GM23338 (cell line): ENCODE data around the gene ZNF782. TPM values are rescaled to one million over a fixed set of nuclear protein-coding genes. Genes with fewer than 3 reads are reported as not detected.

ENCODE experiments used
- ATAC-seq: fragments of 200-7000 bp; cut with Tn5 transposase; 3 replicates; pipeline ENCODE4 v1.9.1; 2020
- DNase-seq: peaks from one replicate; pipeline ENCODE4 v3.0.0-alpha.2; 2015; ENCODE audit warnings: low spot score
- H2AFZ ChIP-seq: fragments of 200-600 bp; sonication (generic); 2 replicates; pipeline ENCODE4 v1.8.0; 2016; ENCODE audit warnings: antibody characterized with exemption, mild to moderate bottlenecking, moderate library complexity
- H3F3A ChIP-seq: fragments of 200-600 bp; sonication (generic); replicated peaks from 2 replicates; pipeline ENCODE4 v1.8.0; 2017; ENCODE audit warnings: antibody characterized with exemption, mixed run types, low read depth
- H3K27ac ChIP-seq: fragments of 200-600 bp; sonication (generic); 2 replicates; pipeline ENCODE4 v1.6.1; 2016; ENCODE audit warnings: low read depth
- H3K27me3 ChIP-seq: fragments of 200-600 bp; sonication (generic); 2 replicates; pipeline ENCODE4 v1.8.0; 2016; ENCODE audit warnings: mild to moderate bottlenecking, mixed run types, moderate library complexity; ENCODE audit not compliant: insufficient read depth
- H3K36me3 ChIP-seq: fragments of 200-600 bp; sonication (generic); 2 replicates; pipeline ENCODE4 v1.8.0; 2016; ENCODE audit warnings: mild to moderate bottlenecking; ENCODE audit not compliant: insufficient read depth
- H3K4me1 ChIP-seq: fragments of 200-600 bp; sonication (generic); 2 replicates; pipeline ENCODE4 v1.8.0; 2016; ENCODE audit warnings: mild to moderate bottlenecking, moderate library complexity; ENCODE audit not compliant: insufficient read depth
- H3K4me2 ChIP-seq: fragments of 200-600 bp; sonication (generic); 2 replicates; pipeline ENCODE4 v1.7.1; 2017; ENCODE audit warnings: mixed run types
- H3K4me3 ChIP-seq: fragments of 200-600 bp; sonication (generic); 2 replicates; pipeline ENCODE4 v1.6.1; 2016; ENCODE audit warnings: mixed run types
- H3K79me2 ChIP-seq: fragments of 200-600 bp; sonication (generic); replicated peaks from 2 replicates; pipeline ENCODE4 v1.8.0; 2017; ENCODE audit warnings: mild to moderate bottlenecking; ENCODE audit not compliant: insufficient read depth
- H3K9me2 ChIP-seq: fragments of 200-600 bp; sonication (generic); 2 replicates; pipeline ENCODE4 v1.8.0; 2017; ENCODE audit not compliant: insufficient read depth
- H4K20me1 ChIP-seq: fragments of 200-600 bp; sonication (generic); replicated peaks from 2 replicates; pipeline ENCODE4 v1.8.0; 2017; ENCODE audit warnings: mild to moderate bottlenecking; ENCODE audit not compliant: insufficient read depth
- H3K27ac Mint-ChIP-seq: 2 replicates; pipeline ENCODE4 v1.8.0; 2020; ENCODE audit warnings: inconsistent platforms, mild to moderate bottlenecking, moderate library complexity, mixed read lengths
- H3K27me3 Mint-ChIP-seq: 3 replicates; pipeline ENCODE4 v1.8.0; 2022; ENCODE audit warnings: low read depth, mild to moderate bottlenecking, moderate library complexity, mixed read lengths, inconsistent platforms; ENCODE audit not compliant: insufficient read depth, poor library complexity
- H3K36me3 Mint-ChIP-seq: 3 replicates; pipeline ENCODE4 v1.8.0; 2021; ENCODE audit warnings: low read depth, mild to moderate bottlenecking, inconsistent platforms, moderate library complexity, mixed read lengths
- H3K4me1 Mint-ChIP-seq: 3 replicates; pipeline ENCODE4 v1.8.0; 2020; ENCODE audit warnings: mild to moderate bottlenecking, inconsistent platforms, mixed read lengths
- H3K4me3 Mint-ChIP-seq: 3 replicates; pipeline ENCODE4 v1.8.0; 2021; ENCODE audit warnings: moderate library complexity, mild to moderate bottlenecking, inconsistent platforms, mixed read lengths
- H3K9me3 Mint-ChIP-seq: 3 replicates; pipeline ENCODE4 v1.8.0; 2020; ENCODE audit warnings: moderate library complexity, mild to moderate bottlenecking, inconsistent platforms, mixed read lengths
- CREB1 ChIP-seq: fragments of 250-450 bp; sonication (Bioruptor Pico); IDR thresholded peaks from 2 replicates; pipeline ENCODE4 v1.5.0; 2020; ENCODE audit warnings: low read depth, mild to moderate bottlenecking, moderate library complexity
- EZH2 ChIP-seq: fragments of 200-600 bp; sonication (generic); IDR thresholded peaks from one replicate; pipeline ENCODE4 v1.8.0; 2017; ENCODE audit warnings: antibody characterized with exemption, mild to moderate bottlenecking, low read depth; ENCODE audit not compliant: unreplicated experiment
- EZH2phosphoT487 ChIP-seq: fragments of 200-600 bp; sonication (generic); IDR thresholded peaks from one replicate; pipeline ENCODE4 v1.8.1; 2018; ENCODE audit warnings: antibody characterized with exemption; ENCODE audit not compliant: unreplicated experiment
- NANOG ChIP-seq: IDR thresholded peaks from 2 replicates; pipeline ENCODE4 v1.6.1; 2016; ENCODE audit warnings: antibody characterized with exemption, borderline replicate concordance
- POLR2AphosphoS5 ChIP-seq: IDR thresholded peaks from 2 replicates; pipeline ENCODE4 v1.6.1; 2016; ENCODE audit warnings: antibody characterized with exemption, low read depth
- ZNF114 ChIP-seq: fragments of 250-450 bp; sonication (Bioruptor Pico); IDR thresholded peaks from 2 replicates; pipeline ENCODE4 v1.5.0; 2020; ENCODE audit warnings: mild to moderate bottlenecking, moderate library complexity
- ZNF331 ChIP-seq: fragments of 250-450 bp; sonication (Bioruptor Pico); IDR thresholded peaks from 2 replicates; pipeline ENCODE4 v1.5.0; 2020; ENCODE audit warnings: low read depth, mild to moderate bottlenecking, moderate library complexity
- polyA plus RNA-seq: library from polyadenylated mRNA; unstranded; fragments of >200 nt; fragmentation: Nextera tagmentation; extraction: Ambion mirVana; gene quantifications from 2 replicates; pipeline ENCODE4 v1.2.1, GENCODE V29; 2016
- total RNA-seq: library from RNA; depleted of rRNA; stranded (reverse); fragments of >200 nt; shearing (Covaris generic); gene quantifications from 2 replicates; pipeline ENCODE4 v1.2.3, GENCODE V29; 2014
- TF ChIP-seq, protein P1 (sequence below), 2 experiments: fragments of 200-600 bp in 1 of 2; sonication (generic) in 1 of 2; conservative IDR thresholded peaks; 2 replicates each; pipeline versions ENCODE4 v1.5.1 to v1.6.1; 2016 to 2017; ENCODE audit warnings: antibody characterized with exemption in 2 of 2, low read depth in 2 of 2, mild to moderate bottlenecking in 2 of 2, moderate library complexity in 1 of 2
- TF ChIP-seq, protein P2 (sequence below): IDR thresholded peaks from one replicate; pipeline ENCODE4 v1.6.1; 2018; ENCODE audit warnings: antibody characterized with exemption; ENCODE audit not compliant: unreplicated experiment
- TF ChIP-seq, protein P3 (sequence below): fragments of 250-450 bp; sonication (Bioruptor Pico); IDR thresholded peaks from 2 replicates; pipeline ENCODE4 v1.5.0; 2020; ENCODE audit warnings: mild to moderate bottlenecking, moderate library complexity

Gene ZNF782
- total and polyA plus RNA-seq, 2 experiments from 2014 or later: 2.1 to 5.0 TPM

DNA sequence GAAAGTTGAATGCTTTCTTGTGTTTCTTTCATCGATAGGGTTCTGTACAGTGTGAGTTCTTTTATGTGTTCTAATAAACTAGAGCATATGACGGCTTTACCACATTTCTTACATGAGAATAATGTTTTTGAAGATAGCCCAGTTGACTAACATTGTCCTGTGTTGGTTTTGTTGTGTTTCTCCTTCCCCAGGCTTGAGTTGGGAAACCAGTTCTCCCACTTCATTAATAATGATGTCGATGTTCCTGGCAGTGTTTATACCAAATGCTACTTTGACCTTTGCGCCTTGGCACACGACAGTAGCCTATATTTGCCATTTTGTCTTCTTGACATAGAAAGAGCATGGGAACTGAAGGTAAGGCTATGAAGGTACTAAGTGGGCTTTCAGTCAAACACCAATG is 14.4 kb upstream of the ZNF782 start (continued):
- TF ChIP-seq ZNF114 (CRISPR knock-in tag): no peak
- no peak for TF ChIP-seq NANOG
- no peak for TF ChIP-seq EZH2
- TF ChIP-seq, protein P1, sequence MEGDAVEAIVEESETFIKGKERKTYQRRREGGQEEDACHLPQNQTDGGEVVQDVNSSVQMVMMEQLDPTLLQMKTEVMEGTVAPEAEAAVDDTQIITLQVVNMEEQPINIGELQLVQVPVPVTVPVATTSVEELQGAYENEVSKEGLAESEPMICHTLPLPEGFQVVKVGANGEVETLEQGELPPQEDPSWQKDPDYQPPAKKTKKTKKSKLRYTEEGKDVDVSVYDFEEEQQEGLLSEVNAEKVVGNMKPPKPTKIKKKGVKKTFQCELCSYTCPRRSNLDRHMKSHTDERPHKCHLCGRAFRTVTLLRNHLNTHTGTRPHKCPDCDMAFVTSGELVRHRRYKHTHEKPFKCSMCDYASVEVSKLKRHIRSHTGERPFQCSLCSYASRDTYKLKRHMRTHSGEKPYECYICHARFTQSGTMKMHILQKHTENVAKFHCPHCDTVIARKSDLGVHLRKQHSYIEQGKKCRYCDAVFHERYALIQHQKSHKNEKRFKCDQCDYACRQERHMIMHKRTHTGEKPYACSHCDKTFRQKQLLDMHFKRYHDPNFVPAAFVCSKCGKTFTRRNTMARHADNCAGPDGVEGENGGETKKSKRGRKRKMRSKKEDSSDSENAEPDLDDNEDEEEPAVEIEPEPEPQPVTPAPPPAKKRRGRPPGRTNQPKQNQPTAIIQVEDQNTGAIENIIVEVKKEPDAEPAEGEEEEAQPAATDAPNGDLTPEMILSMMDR (conservative IDR thresholded peaks at IDR 0.05; ENCODE audit: low read depth in 2 of 2): no peak
- no peak for TF ChIP-seq CREB1 (CRISPR knock-in tag)
- TF ChIP-seq ZNF331 (CRISPR knock-in tag): no peak

DNA sequence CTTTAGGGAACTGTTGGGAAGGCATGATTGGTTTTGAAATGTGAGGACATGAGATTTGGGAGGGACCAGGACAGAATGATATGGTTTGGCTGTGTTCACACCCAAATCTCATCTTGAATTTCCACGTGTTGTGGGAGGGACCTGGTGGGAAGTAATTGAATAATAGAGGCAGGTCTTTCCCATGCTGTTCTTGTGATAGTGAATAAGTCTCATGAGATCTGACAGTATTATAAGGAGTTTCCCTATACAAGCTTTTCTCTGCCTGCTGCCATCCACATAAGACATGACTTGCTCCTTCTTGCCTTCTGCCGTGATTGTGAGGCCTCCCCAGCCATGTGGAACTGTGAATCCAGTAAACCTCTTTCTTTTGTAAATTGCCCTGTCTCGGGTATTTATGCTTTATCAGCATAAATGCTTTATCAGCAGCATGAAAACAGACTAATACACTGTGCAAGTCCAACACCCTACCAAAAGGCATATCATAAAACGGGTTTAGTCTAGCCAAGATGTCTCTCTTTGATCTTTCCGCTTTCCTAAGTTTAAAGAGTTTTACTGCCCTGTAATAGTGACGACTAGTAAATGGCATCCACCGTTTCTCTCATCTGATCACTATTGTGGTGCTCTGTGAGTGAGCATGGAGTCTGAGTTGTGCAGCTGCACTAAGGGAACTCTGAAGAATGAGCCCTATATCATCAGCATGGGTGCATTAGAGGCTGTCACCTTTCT is 12.9 kb upstream of the ZNF782 start:
- H3K27ac ChIP-seq: no peak overlapping the region
- TF ChIP-seq EZH2 (no peak), POLR2AphosphoS5 (no peak), NANOG (no peak), EZH2phosphoT487 (no peak)
- TF ChIP-seq, protein P2, sequence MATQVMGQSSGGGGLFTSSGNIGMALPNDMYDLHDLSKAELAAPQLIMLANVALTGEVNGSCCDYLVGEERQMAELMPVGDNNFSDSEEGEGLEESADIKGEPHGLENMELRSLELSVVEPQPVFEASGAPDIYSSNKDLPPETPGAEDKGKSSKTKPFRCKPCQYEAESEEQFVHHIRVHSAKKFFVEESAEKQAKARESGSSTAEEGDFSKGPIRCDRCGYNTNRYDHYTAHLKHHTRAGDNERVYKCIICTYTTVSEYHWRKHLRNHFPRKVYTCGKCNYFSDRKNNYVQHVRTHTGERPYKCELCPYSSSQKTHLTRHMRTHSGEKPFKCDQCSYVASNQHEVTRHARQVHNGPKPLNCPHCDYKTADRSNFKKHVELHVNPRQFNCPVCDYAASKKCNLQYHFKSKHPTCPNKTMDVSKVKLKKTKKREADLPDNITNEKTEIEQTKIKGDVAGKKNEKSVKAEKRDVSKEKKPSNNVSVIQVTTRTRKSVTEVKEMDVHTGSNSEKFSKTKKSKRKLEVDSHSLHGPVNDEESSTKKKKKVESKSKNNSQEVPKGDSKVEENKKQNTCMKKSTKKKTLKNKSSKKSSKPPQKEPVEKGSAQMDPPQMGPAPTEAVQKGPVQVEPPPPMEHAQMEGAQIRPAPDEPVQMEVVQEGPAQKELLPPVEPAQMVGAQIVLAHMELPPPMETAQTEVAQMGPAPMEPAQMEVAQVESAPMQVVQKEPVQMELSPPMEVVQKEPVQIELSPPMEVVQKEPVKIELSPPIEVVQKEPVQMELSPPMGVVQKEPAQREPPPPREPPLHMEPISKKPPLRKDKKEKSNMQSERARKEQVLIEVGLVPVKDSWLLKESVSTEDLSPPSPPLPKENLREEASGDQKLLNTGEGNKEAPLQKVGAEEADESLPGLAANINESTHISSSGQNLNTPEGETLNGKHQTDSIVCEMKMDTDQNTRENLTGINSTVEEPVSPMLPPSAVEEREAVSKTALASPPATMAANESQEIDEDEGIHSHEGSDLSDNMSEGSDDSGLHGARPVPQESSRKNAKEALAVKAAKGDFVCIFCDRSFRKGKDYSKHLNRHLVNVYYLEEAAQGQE: no peak
- TF ChIP-seq, protein P3, sequence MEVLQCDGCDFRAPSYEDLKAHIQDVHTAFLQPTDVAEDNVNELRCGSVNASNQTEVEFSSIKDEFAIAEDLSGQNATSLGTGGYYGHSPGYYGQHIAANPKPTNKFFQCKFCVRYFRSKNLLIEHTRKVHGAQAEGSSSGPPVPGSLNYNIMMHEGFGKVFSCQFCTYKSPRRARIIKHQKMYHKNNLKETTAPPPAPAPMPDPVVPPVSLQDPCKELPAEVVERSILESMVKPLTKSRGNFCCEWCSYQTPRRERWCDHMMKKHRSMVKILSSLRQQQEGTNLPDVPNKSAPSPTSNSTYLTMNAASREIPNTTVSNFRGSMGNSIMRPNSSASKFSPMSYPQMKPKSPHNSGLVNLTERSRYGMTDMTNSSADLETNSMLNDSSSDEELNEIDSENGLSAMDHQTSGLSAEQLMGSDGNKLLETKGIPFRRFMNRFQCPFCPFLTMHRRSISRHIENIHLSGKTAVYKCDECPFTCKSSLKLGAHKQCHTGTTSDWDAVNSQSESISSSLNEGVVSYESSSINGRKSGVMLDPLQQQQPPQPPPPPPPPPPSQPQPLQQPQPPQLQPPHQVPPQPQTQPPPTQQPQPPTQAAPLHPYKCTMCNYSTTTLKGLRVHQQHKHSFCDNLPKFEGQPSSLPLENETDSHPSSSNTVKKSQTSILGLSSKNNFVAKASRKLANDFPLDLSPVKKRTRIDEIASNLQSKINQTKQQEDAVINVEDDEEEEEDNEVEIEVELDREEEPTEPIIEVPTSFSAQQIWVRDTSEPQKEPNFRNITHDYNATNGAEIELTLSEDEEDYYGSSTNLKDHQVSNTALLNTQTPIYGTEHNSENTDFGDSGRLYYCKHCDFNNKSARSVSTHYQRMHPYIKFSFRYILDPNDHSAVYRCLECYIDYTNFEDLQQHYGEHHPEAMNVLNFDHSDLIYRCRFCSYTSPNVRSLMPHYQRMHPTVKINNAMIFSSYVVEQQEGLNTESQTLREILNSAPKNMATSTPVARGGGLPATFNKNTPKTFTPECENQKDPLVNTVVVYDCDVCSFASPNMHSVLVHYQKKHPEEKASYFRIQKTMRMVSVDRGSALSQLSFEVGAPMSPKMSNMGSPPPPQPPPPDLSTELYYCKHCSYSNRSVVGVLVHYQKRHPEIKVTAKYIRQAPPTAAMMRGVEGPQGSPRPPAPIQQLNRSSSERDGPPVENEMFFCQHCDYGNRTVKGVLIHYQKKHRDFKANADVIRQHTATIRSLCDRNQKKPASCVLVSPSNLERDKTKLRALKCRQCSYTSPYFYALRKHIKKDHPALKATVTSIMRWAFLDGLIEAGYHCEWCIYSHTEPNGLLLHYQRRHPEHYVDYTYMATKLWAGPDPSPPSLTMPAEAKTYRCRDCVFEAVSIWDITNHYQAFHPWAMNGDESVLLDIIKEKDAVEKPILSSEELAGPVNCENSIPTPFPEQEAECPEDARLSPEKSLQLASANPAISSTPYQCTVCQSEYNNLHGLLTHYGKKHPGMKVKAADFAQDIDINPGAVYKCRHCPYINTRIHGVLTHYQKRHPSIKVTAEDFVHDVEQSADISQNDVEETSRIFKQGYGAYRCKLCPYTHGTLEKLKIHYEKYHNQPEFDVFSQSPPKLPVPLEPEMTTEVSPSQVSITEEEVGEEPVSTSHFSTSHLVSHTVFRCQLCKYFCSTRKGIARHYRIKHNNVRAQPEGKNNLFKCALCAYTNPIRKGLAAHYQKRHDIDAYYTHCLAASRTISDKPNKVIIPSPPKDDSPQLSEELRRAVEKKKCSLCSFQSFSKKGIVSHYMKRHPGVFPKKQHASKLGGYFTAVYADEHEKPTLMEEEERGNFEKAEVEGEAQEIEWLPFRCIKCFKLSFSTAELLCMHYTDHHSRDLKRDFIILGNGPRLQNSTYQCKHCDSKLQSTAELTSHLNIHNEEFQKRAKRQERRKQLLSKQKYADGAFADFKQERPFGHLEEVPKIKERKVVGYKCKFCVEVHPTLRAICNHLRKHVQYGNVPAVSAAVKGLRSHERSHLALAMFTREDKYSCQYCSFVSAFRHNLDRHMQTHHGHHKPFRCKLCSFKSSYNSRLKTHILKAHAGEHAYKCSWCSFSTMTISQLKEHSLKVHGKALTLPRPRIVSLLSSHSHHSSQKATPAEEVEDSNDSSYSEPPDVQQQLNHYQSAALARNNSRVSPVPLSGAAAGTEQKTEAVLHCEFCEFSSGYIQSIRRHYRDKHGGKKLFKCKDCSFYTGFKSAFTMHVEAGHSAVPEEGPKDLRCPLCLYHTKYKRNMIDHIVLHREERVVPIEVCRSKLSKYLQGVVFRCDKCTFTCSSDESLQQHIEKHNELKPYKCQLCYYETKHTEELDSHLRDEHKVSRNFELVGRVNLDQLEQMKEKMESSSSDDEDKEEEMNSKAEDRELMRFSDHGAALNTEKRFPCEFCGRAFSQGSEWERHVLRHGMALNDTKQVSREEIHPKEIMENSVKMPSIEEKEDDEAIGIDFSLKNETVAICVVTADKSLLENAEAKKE (CRISPR knock-in tag): no peak
- no peaks in the 10 kb centered on the region for H3K4me1 ChIP-seq
- H2AFZ ChIP-seq: no peak overlapping the region
- no peaks in the 10 kb centered on the region for H4K20me1 ChIP-seq
- H3K4me3 Mint-ChIP-seq: no peak overlapping the region
- H3K4me1 Mint-ChIP-seq: peaks cover 4% of the 10 kb centered on the region; the same call in 2 of the 3 replicates
- H3K4me3 ChIP-seq: no peak overlapping the region
- H3K27me3 Mint-ChIP-seq: no peaks in the 10 kb centered on the region
- no peaks in the 10 kb centered on the region for H3K9me2 ChIP-seq
- no peaks in the 10 kb centered on the region for H3K27me3 ChIP-seq
- peaks cover 11% of the 10 kb centered on the region for H3K36me3 Mint-ChIP-seq
- no peaks in the 10 kb centered on the region for H3K36me3 ChIP-seq
- ATAC-seq (no peak), DNase-seq (no peak)
- H3K4me2 ChIP-seq: no peak overlapping the region
- H3K79me2 ChIP-seq: no peaks in the 10 kb centered on the region
- H3K9me3 Mint-ChIP-seq: peaks cover 16% of the 10 kb centered on the region
- no peak overlapping the region for H3K27ac Mint-ChIP-seq
- H3F3A ChIP-seq: no peaks in the 10 kb centered on the region
